ENCODE data around the gene TMEM41A.

- TF ChIP-seq CREB1 (CRISPR knock-in tag; IDR thresholded peaks at IDR 0.05) (no peak), ZNF138 (CRISPR knock-in tag; conservative IDR thresholded peaks at IDR 0.05) (no peak), CTCF (IDR thresholded peaks at IDR 0.05) (no peak), NR2C2 (CRISPR knock-in tag; IDR thresholded peaks at IDR 0.05) (no peak), USF2 (CRISPR knock-in tag; IDR thresholded peaks at IDR 0.05) (no peak), KAT7 (CRISPR knock-in tag; IDR thresholded peaks at IDR 0.05; ENCODE audit: borderline replicate concordance) (no peak), ESRRA (CRISPR knock-in tag; IDR thresholded peaks at IDR 0.05; ENCODE audit: borderline replicate concordance) (no peak), SP1 (CRISPR knock-in tag; conservative IDR thresholded peaks at IDR 0.05) (no peak), ZBTB21 (CRISPR knock-in tag; IDR thresholded peaks at IDR 0.05; ENCODE audit: borderline replicate concordance) (no peak), USF1 (CRISPR knock-in tag; IDR thresholded peaks at IDR 0.05) (no peak), MAX (CRISPR knock-in tag; IDR thresholded peaks at IDR 0.05) (no peak), ATF6 (CRISPR knock-in tag; IDR thresholded peaks at IDR 0.05) (no peak)
Observed at GRCh38 chr3:185503521-185503920, 4.7 kb upstream of the TMEM41A start.
